ENCODE measurements around the gene TRAM2. TPM values are rescaled to one million over a fixed set of nuclear protein-coding genes. Genes with fewer than 3 reads are reported as not detected.

The TRAM2 gene
- total and polyA plus RNA-seq, 2 donors (not counting 3 experiments of a cell fraction or from before 2014, with no cell fraction given), result 85.7 to 98.6 TPM

- POLR2A ChIA-PET, result no interaction called here
- FAIRE-seq (no peak), DNase-seq (ENCODE audit: low read depth, low spot score) (no peak)
- H3K79me2 ChIP-seq (ENCODE audit: control insufficient read depth, insufficient read depth, low read length), result peaks cover 34% of the 10 kb centered on the region
- H3K9me1 ChIP-seq (replicated peaks; ENCODE audit: control insufficient read depth, extremely low read depth, insufficient read depth, low read length), result no peaks in the 10 kb centered on the region
- BruUV-seq (replicated peaks), result no TSS peak
- H3K9ac ChIP-seq (replicated peaks; ENCODE audit: extremely low read depth, insufficient read depth, low read length), result no peak overlapping the region
- CTCF ChIA-PET, result interaction anchor here (1.6 kb wide), 1 partner anchor 7 kb away, joined by 4 read pairs; no protein-coding TSS in a partner anchor
- H3K4me1 ChIP-seq (ENCODE audit: control insufficient read depth, extremely low read depth, insufficient read depth, low read length), result peaks cover 33% of the 10 kb centered on the region
- no peak overlapping the region for H3K4me2 ChIP-seq (ENCODE audit: insufficient read depth, low read length)
- peaks cover 4 to 7% of the 10 kb centered on the region in 2 experiments for H3K36me3 ChIP-seq (ENCODE audit: control insufficient read depth in 2 of 2, extremely low read depth in 1 of 2, insufficient read depth in 2 of 2, low read length in 2 of 2)
- no peak overlapping the region for H2AFZ ChIP-seq (ENCODE audit: low read depth, low read length)
- TF ChIP-seq CTCF (IDR thresholded peaks at IDR 0.05; ENCODE audit: extremely low read depth in 1 of 2, insufficient read depth in 1 of 2, low read depth in 1 of 2, low read length in 2 of 2) (no peak), JUN (IDR thresholded peaks at IDR 0.05; ENCODE audit: borderline replicate concordance, insufficient read depth, insufficient read length, low read depth) (no peak)
- H4K20me1 ChIP-seq (replicated peaks; ENCODE audit: control insufficient read depth, extremely low read depth, insufficient read depth, low read length), result no peaks in the 10 kb centered on the region
- H3K27me3 ChIP-seq (ENCODE audit: control insufficient read depth in 2 of 2, insufficient read depth in 2 of 2, low read length in 2 of 2), result no peaks in the 10 kb centered on the region
- H3K9me3 ChIP-seq (replicated peaks; ENCODE audit: control insufficient read depth, insufficient read depth, low read length), result no peaks in the 10 kb centered on the region
- H3K4me3 ChIP-seq (replicated peaks in 1 of 3; ENCODE audit: insufficient read depth in 1 of 3, low read depth in 1 of 3, low read length in 3 of 3), result no peak overlapping the region
- no peak overlapping the region for H3K27ac ChIP-seq (ENCODE audit: insufficient read depth, low read depth, low read length)
- intact Hi-C loops (cut with micrococcal nuclease), result no loop called here
- dilution Hi-C loops (cut with MboI; ENCODE audit: extremely low pct_ligation_motif_present, low sequenced_read_pairs), result loop anchor here (25.0 kb wide), 1 partner anchor 118 kb away; the partner anchor contains the start of gene EFHC1
Measured at GRCh38 chr6:52530351-52530750, 46.5 kb downstream of the TRAM2 start.

- no peak overlapping the region for H3K27ac ChIP-seq (ENCODE audit: insufficient read depth, low read depth, low read length)
- no TSS peak for BruUV-seq (replicated peaks)
- H4K20me1 ChIP-seq (replicated peaks; ENCODE audit: control insufficient read depth, extremely low read depth, insufficient read depth, low read length), result no peaks in the 10 kb centered on the region
- H3K9ac ChIP-seq (replicated peaks; ENCODE audit: extremely low read depth, insufficient read depth, low read length), result no peak overlapping the region
- intact Hi-C loops (cut with micrococcal nuclease) (no loop called here), dilution Hi-C loops (cut with MboI; ENCODE audit: extremely low pct_ligation_motif_present, low sequenced_read_pairs) (loop anchor here (25.0 kb wide), 1 partner anchor 117 kb away; the partner anchor contains the start of gene EFHC1)
- DNase-seq (ENCODE audit: low read depth, low spot score), result no peak
- CTCF ChIA-PET, result interaction anchor here (0.6 to 0.9 kb wide), 2 partner anchors 23 to 106 kb away, joined by 3 to 4 read pairs; no protein-coding TSS in a partner anchor
- POLR2A ChIA-PET, result no interaction called here
- FAIRE-seq, result no peak
- no peak overlapping the region for H3K4me3 ChIP-seq (replicated peaks in 1 of 3; ENCODE audit: insufficient read depth in 1 of 3, low read depth in 1 of 3, low read length in 3 of 3)
- H2AFZ ChIP-seq (ENCODE audit: low read depth, low read length), result no peak overlapping the region
- no peaks in the 10 kb centered on the region for H3K9me1 ChIP-seq (replicated peaks; ENCODE audit: control insufficient read depth, extremely low read depth, insufficient read depth, low read length)
- H3K36me3 ChIP-seq (ENCODE audit: control insufficient read depth in 2 of 2, extremely low read depth in 1 of 2, insufficient read depth in 2 of 2, low read length in 2 of 2), result peaks cover 3 to 4% of the 10 kb centered on the region in 2 experiments
- no peak overlapping the region for H3K4me2 ChIP-seq (ENCODE audit: insufficient read depth, low read length)
- TF ChIP-seq CTCF (IDR thresholded peaks at IDR 0.05; ENCODE audit: extremely low read depth in 1 of 2, insufficient read depth in 1 of 2, low read depth in 1 of 2, low read length in 2 of 2) (no peak), POLR2A (IDR thresholded peaks at IDR 0.05; ENCODE audit: low read depth, low read length) (no peak), MYC (IDR thresholded peaks at IDR 0.05; ENCODE audit: low read depth, low read length) (no peak), EZH2 (IDR thresholded peaks at IDR 0.05; ENCODE audit: borderline replicate concordance, low read depth, low read length, severe bottlenecking) (no peak), FOS (IDR thresholded peaks at IDR 0.05; ENCODE audit: borderline replicate concordance, insufficient read depth, low read length) (no peak), MAX (IDR thresholded peaks at IDR 0.05; ENCODE audit: insufficient read depth, insufficient read length) (no peak), JUN (IDR thresholded peaks at IDR 0.05; ENCODE audit: borderline replicate concordance, insufficient read depth, insufficient read length, low read depth) (no peak), POLR2AphosphoS5 (IDR thresholded peaks at IDR 0.05; ENCODE audit: insufficient read depth, low read depth, low read length) (no peak)
- peaks cover 24% of the 10 kb centered on the region for H3K4me1 ChIP-seq (ENCODE audit: control insufficient read depth, extremely low read depth, insufficient read depth, low read length)
- H3K79me2 ChIP-seq (ENCODE audit: control insufficient read depth, insufficient read depth, low read length), result peaks cover 39% of the 10 kb centered on the region
- H3K9me3 ChIP-seq (replicated peaks; ENCODE audit: control insufficient read depth, insufficient read depth, low read length), result no peaks in the 10 kb centered on the region
- H3K27me3 ChIP-seq (ENCODE audit: control insufficient read depth in 2 of 2, insufficient read depth in 2 of 2, low read length in 2 of 2), result no peaks in the 10 kb centered on the region
Measured at GRCh38 chr6:52529311-52529710, 47.5 kb downstream of the TRAM2 start.

All from endothelial cell of umbilical vein (primary cell).